Muscle of leg (tissue), 16 donors: Measurements from ENCODE around the gene XPO4. TPM values are rescaled to one million over a fixed set of nuclear protein-coding genes. Genes with fewer than 3 reads are reported as not detected.
A peak's percentile ranks its signal among the peaks of the same experiment; 100 is the strongest.
"Not testable (repeated sequence)": the region's sequence is repeated elsewhere in the genome, so short reads cannot be mapped to it uniquely, and the experiment has no call there.

Source experiments
- DNase-seq: peaks from one replicate; pipeline ENCODE4 v3.0.0; 2013
- H3K27ac ChIP-seq: one replicate; pipeline ENCODE4 v1.5.1; 2013; ENCODE audit warnings: mild to moderate bottlenecking, low read length, control low read depth
- H3K27me3 ChIP-seq: one replicate; pipeline ENCODE4 v1.6.1; 2013; ENCODE audit warnings: low read length; ENCODE audit not compliant: control insufficient read depth, insufficient read depth
- H3K36me3 ChIP-seq: one replicate; pipeline ENCODE4 v1.6.1; 2013; ENCODE audit warnings: low read length; ENCODE audit not compliant: control insufficient read depth, insufficient read depth
- H3K4me1 ChIP-seq: one replicate; pipeline ENCODE4 v1.6.1; 2013; ENCODE audit warnings: low read length; ENCODE audit not compliant: control insufficient read depth, insufficient read depth
- H3K4me3 ChIP-seq: one replicate; pipeline ENCODE4 v1.5.1; 2013; ENCODE audit warnings: low read length, control low read depth
- H3K9me3 ChIP-seq: replicated peaks from 2 replicates; pipeline ENCODE4 v1.6.1; 2013; ENCODE audit warnings: low read depth, low read length; ENCODE audit not compliant: control insufficient read depth
- WGBS: methylation state at CpG from one replicate; pipeline ENCODE4 v1.1.5; 2013; ENCODE audit warnings: missing lambda C conversion rate; ENCODE audit not compliant: insufficient coverage; 5-methylcytosine and 5-hydroxymethylcytosine counted together
- long read RNA-seq, 11 donors: transcript quantifications; one replicate each; lab custom pipeline, GENCODE V29; 2026
- polyA plus RNA-seq, 8 donors: library from polyadenylated mRNA; unstranded; fragments of 120-200 nt; gene quantifications; one replicate each; pipeline versions ENCODE4 v1.2.1 to v1.2.3, GENCODE V29; 2013; ENCODE audit warnings: inconsistent platforms in 1 of 8, low replicate concordance in 1 of 8; ENCODE audit not compliant: insufficient read length in 8 of 8, insufficient read depth in 1 of 8
- total RNA-seq: library from RNA; stranded (reverse); fragments of 120-200 nt; gene quantifications from one replicate; pipeline ENCODE4 v1.2.4, GENCODE V29; 2013

XPO4 gene
- total RNA-seq (19.6 TPM), polyA plus RNA-seq (10 to 100 TPM; 15.4 to 39.8 (median 25.6) TPM)
- long read RNA-seq, donor 1, result 0 reads
- long read RNA-seq, donor 2, result 0 reads
- long read RNA-seq, donor 3, result 0 reads
- long read RNA-seq, donor 4, result 0 reads
- long read RNA-seq, donor 5, partial matches to known transcripts, result 7 of 7 reads
- long read RNA-seq, donor 5, other reads (novel, unspliced or antisense), result 0 of 7 reads
- long read RNA-seq, donor 6, result 0 reads
- long read RNA-seq, donor 7, partial matches to known transcripts, result 5 of 5 reads
- long read RNA-seq, donor 7, other reads (novel, unspliced or antisense), result 0 of 5 reads
- long read RNA-seq, donor 8, full-length matches to known transcripts, result 1 of 1 reads
- long read RNA-seq, donor 8, partial matches to known transcripts, result 0 of 1 reads
- long read RNA-seq, donor 8, other reads (novel, unspliced or antisense), result 0 of 1 reads
- long read RNA-seq, donor 9, result 0 reads
- long read RNA-seq, donor 10, full-length matches to known transcripts, result 2 of 13 reads
- long read RNA-seq, donor 10, partial matches to known transcripts, result 11 of 13 reads
- long read RNA-seq, donor 10, other reads (novel, unspliced or antisense), result 0 of 13 reads
- long read RNA-seq, donor 11, full-length matches to known transcripts, result 2 of 2 reads
- long read RNA-seq, donor 11, partial matches to known transcripts, result 0 of 2 reads
- long read RNA-seq, donor 11, other reads (novel, unspliced or antisense), result 0 of 2 reads

- no peaks in the 10 kb centered on the region for H3K27me3 ChIP-seq
- H3K4me1 ChIP-seq, result no peaks in the 10 kb centered on the region
- H3K27ac ChIP-seq, result peak within 1 kb of the TSS; percentile 98
- peaks cover 4% of the 10 kb centered on the region for H3K36me3 ChIP-seq
- peak; percentile 93 for DNase-seq
- under 1% methylated on average over 78 of the region's 81 CpGs for WGBS
- H3K4me3 ChIP-seq, result peak within 1 kb of the TSS; percentile 99
- H3K9me3 ChIP-seq, result no peaks in the 10 kb centered on the region
Measured at GRCh38 chr13:20902438-20903163, at the start of gene XPO4. Gene XPO4, minus strand, starts transcription at chr13:20902746. Its CDS starts 8 bp downstream, at chr13:20902738.

GRCh38 chr13:20948001-20948400 is 45.5 kb upstream of the XPO4 start:
- H3K4me1 ChIP-seq, H3K4me3 ChIP-seq, H3K27ac ChIP-seq, DNase-seq, H3K9me3 ChIP-seq, H3K36me3 ChIP-seq: not testable (repeated sequence)
- WGBS, result no CpG with 5 or more reads among the region's 3 CpGs
- peaks cover 18% of the 10 kb centered on the region for H3K27me3 ChIP-seq

- peak; percentile 65 for DNase-seq
- H3K4me1 ChIP-seq, result no peaks in the 10 kb centered on the region
- WGBS, result 2% methylated on average over 27 of the region's 29 CpGs
Measured at GRCh38 chr13:20945952-20946383, 43.4 kb upstream of the XPO4 start.

GRCh38 chr13:20942938-20943559 is 40.5 kb upstream of the XPO4 start:
- H3K4me3 ChIP-seq, result no peak overlapping the region

More at GRCh38 chr13:20945952-20946383, 43.4 kb upstream of the XPO4 start:
- Histone ChIP-seq H3K4me3 (no peak overlapping the region), H3K36me3 (no peaks in the 10 kb centered on the region), H3K27me3 (peaks cover 18% of the 10 kb centered on the region), H3K9me3 (no peaks in the 10 kb centered on the region), H3K27ac (no peak overlapping the region)

GRCh38 chr13:20940511-20940910 is 38.0 kb upstream of the XPO4 start:
- 93% methylated on average over 9 of the region's 10 CpGs for WGBS
- not testable (repeated sequence) for H3K27ac ChIP-seq

More at GRCh38 chr13:20942938-20943559, 40.5 kb upstream of the XPO4 start:
- 72% methylated on average over 18 of the region's 22 CpGs for WGBS
- H3K27ac ChIP-seq, result peak overlapping the region; percentile 53
- no peaks in the 10 kb centered on the region for H3K9me3 ChIP-seq
- peaks cover 6% of the 10 kb centered on the region for H3K4me1 ChIP-seq
- no peak for DNase-seq
- no peaks in the 10 kb centered on the region for H3K36me3 ChIP-seq
- H3K27me3 ChIP-seq, result peaks cover 18% of the 10 kb centered on the region

GRCh38 chr13:20940083-20940482 is 37.5 kb upstream of the XPO4 start:
- Histone ChIP-seq H3K36me3 (no peaks in the 10 kb centered on the region), H3K27me3 (peaks cover 2% of the 10 kb centered on the region), H3K4me1 (peaks cover 6% of the 10 kb centered on the region), H3K27ac (no peak overlapping the region), H3K9me3 (no peaks in the 10 kb centered on the region), H3K4me3 (no peak overlapping the region)
- no CpG with 5 or more reads among the region's 3 CpGs for WGBS
- no peak for DNase-seq

More at GRCh38 chr13:20940511-20940910, 38.0 kb upstream of the XPO4 start:
- not testable (repeated sequence) for H3K27me3 ChIP-seq, H3K9me3 ChIP-seq, H3K4me3 ChIP-seq, H3K36me3 ChIP-seq, DNase-seq, H3K4me1 ChIP-seq

- Histone ChIP-seq H3K9me3 (no peaks in the 10 kb centered on the region), H3K4me3 (no peak overlapping the region), H3K27me3 (no peaks in the 10 kb centered on the region), H3K36me3 (no peaks in the 10 kb centered on the region), H3K27ac (no peak overlapping the region), H3K4me1 (peaks cover 6% of the 10 kb centered on the region)
- WGBS, result 54% methylated on average over 3 of the region's 4 CpGs
- DNase-seq, result no peak
Measured at GRCh38 chr13:20939662-20940061, 37.1 kb upstream of the XPO4 start.

GRCh38 chr13:20938302-20938701 is 35.8 kb upstream of the XPO4 start:
- Histone ChIP-seq H3K27me3 (no peaks in the 10 kb centered on the region), H3K36me3 (no peaks in the 10 kb centered on the region), H3K27ac (no peak overlapping the region), H3K4me1 (peaks cover 6% of the 10 kb centered on the region), H3K4me3 (no peak overlapping the region), H3K9me3 (no peaks in the 10 kb centered on the region)
- 78% methylated on average over 5 of the region's 6 CpGs for WGBS
- DNase-seq, result no peak

- no peak overlapping the region for H3K4me3 ChIP-seq
Measured at GRCh38 chr13:20927596-20928257, 25.2 kb upstream of the XPO4 start.

More at GRCh38 chr13:20927596-20928257, 25.2 kb upstream of the XPO4 start:
- H3K36me3 ChIP-seq, result no peaks in the 10 kb centered on the region
- no peak for DNase-seq
- H3K4me1 ChIP-seq, result peaks cover 9% of the 10 kb centered on the region
- H3K27me3 ChIP-seq, result no peaks in the 10 kb centered on the region
- no CpG with 5 or more reads among the region's 4 CpGs for WGBS
- H3K27ac ChIP-seq, result no peak overlapping the region
- H3K9me3 ChIP-seq, result no peaks in the 10 kb centered on the region
